Hepatocyte (in vitro differentiated cells): Measurements from ENCODE around the gene NDST3. TPM values are rescaled to one million over a fixed set of nuclear protein-coding genes. Genes with fewer than 3 reads are reported as not detected.

Experiments
- DNase-seq: peaks from one replicate; pipeline ENCODE4 v3.0.0-alpha.2; 2016; ENCODE audit warnings: low spot score
- H2AFZ ChIP-seq: fragments of 200-600 bp; sonication (generic); 2 replicates; pipeline ENCODE4 v1.6.0; 2016; ENCODE audit warnings: antibody characterized with exemption, mild to moderate bottlenecking
- H3K27ac ChIP-seq: fragments of 200-600 bp; sonication (generic); 2 replicates; pipeline ENCODE4 v1.5.1; 2016; ENCODE audit warnings: mild to moderate bottlenecking
- H3K27me3 ChIP-seq: fragments of 200-600 bp; sonication (generic); 2 replicates; pipeline ENCODE4 v1.6.1; 2016
- H3K36me3 ChIP-seq: fragments of 200-600 bp; sonication (generic); replicated peaks from 2 replicates; pipeline ENCODE4 v1.5.1; 2016; ENCODE audit warnings: low read depth; ENCODE audit not compliant: insufficient read depth
- H3K4me1 ChIP-seq: fragments of 200-600 bp; sonication (generic); 2 replicates; pipeline ENCODE4 v1.5.1; 2016; ENCODE audit warnings: mild to moderate bottlenecking, moderate library complexity; ENCODE audit not compliant: insufficient read depth
- H3K4me2 ChIP-seq: fragments of 200-600 bp; sonication (generic); 2 replicates; pipeline ENCODE4 v1.6.0; 2016
- H3K4me3 ChIP-seq: fragments of 200-600 bp; sonication (generic); 2 replicates; pipeline ENCODE4 v1.5.1; 2016; ENCODE audit warnings: mild to moderate bottlenecking
- H3K79me2 ChIP-seq: fragments of 200-600 bp; sonication (generic); 2 replicates; pipeline ENCODE4 v1.6.0; 2017; ENCODE audit warnings: mild to moderate bottlenecking
- H3K9me2 ChIP-seq: fragments of 200-600 bp; sonication (generic); replicated peaks from 2 replicates; pipeline ENCODE4 v1.6.0; 2017; ENCODE audit warnings: mild to moderate bottlenecking; ENCODE audit not compliant: insufficient read depth
- H3K9me3 ChIP-seq: fragments of 200-600 bp; sonication (generic); 2 replicates; pipeline ENCODE4 v1.5.1; 2016; ENCODE audit warnings: low read depth, mild to moderate bottlenecking
- H4K20me1 ChIP-seq: fragments of 200-600 bp; sonication (generic); 2 replicates; pipeline ENCODE4 v1.6.0; 2016; ENCODE audit warnings: mild to moderate bottlenecking; ENCODE audit not compliant: insufficient read depth, poor library complexity, severe bottlenecking
- EZH2 ChIP-seq: fragments of 200-600 bp; sonication (generic); IDR thresholded peaks from 2 replicates; pipeline ENCODE4 v1.6.1; 2016; ENCODE audit warnings: antibody characterized with exemption, mild to moderate bottlenecking, borderline replicate concordance
- EZH2phosphoT487 ChIP-seq: fragments of 200-600 bp; sonication (generic); IDR thresholded peaks from one replicate; pipeline ENCODE4 v1.6.1; 2018; ENCODE audit warnings: antibody characterized with exemption, mild to moderate bottlenecking, low read depth, moderate library complexity; ENCODE audit not compliant: unreplicated experiment, severe bottlenecking
- WGBS: methylation state at CpG from one replicate; pipeline ENCODE4 v1.1.6; 2016; ENCODE audit warnings: low lambda C conversion rate; ENCODE audit errors: missing lambda C conversion rate; 5-methylcytosine and 5-hydroxymethylcytosine counted together
- polyA plus RNA-seq: library from polyadenylated mRNA; unstranded; fragments of >200 nt; fragmentation: Nextera tagmentation; extraction: Ambion mirVana; gene quantifications from 2 replicates; pipeline ENCODE4 v1.2.1, GENCODE V29; 2016
- total RNA-seq: library from RNA; depleted of rRNA; stranded (reverse); fragments of >200 nt; gene quantifications from 2 replicates; pipeline ENCODE4 v1.2.3, GENCODE V29; 2014
- TF ChIP-seq, protein P1 (sequence below): fragments of 200-600 bp; sonication (generic); IDR thresholded peaks from 2 replicates; pipeline ENCODE4 v1.5.1; 2016; ENCODE audit warnings: antibody characterized with exemption, mild to moderate bottlenecking; ENCODE audit not compliant: poor library complexity

Gene NDST3
- 1.3 and 1.7 TPM in 2 replicates for total RNA-seq
- polyA plus RNA-seq: 0.83 and 1.6 TPM in 2 replicates

DNA sequence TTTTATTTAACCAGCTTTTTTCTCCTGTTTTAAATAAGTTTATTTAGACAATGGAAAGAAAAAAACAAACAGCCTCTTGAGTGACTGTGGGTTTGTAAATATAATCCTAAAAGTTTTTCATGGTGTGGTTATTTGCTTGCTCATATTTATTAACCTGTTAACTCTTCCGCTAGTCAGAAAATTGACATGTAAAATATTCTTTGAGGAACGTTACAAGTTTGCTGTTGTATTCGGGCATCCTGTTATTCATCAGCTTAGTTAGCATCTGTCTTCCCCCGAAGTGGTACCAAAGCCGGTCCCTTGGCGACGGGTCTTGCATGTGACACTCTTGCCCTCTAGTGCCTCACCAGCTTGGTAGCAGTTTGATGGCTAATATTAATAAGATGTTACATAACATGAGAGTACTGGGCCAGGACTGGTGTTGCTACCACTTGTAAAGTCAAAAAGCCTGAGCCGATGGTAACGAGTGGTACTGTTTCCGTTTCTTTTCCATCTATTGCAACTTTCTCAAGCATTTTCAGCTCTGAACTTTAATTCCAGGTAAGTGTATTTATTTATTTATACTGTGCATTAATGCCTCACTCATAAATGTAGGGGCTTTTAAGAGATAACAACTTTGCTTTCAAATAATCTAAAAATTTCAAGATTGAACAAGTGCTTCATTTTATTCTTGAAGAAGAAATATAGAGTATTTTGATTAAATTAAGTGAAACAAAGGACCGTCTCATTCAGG, at the start of gene NDST3:
NDST3 (plus strand) TSS at position 434 of the 733 bp plus-strand sequence. CDS start 19,425 bp downstream, outside the sequence.
- DNase-seq: peak; percentile 79
- no peaks in the 10 kb centered on the region for H3K9me2 ChIP-seq
- peak within 1 kb of the TSS; percentile 45 for H3K27ac ChIP-seq
- TF ChIP-seq, protein P1, sequence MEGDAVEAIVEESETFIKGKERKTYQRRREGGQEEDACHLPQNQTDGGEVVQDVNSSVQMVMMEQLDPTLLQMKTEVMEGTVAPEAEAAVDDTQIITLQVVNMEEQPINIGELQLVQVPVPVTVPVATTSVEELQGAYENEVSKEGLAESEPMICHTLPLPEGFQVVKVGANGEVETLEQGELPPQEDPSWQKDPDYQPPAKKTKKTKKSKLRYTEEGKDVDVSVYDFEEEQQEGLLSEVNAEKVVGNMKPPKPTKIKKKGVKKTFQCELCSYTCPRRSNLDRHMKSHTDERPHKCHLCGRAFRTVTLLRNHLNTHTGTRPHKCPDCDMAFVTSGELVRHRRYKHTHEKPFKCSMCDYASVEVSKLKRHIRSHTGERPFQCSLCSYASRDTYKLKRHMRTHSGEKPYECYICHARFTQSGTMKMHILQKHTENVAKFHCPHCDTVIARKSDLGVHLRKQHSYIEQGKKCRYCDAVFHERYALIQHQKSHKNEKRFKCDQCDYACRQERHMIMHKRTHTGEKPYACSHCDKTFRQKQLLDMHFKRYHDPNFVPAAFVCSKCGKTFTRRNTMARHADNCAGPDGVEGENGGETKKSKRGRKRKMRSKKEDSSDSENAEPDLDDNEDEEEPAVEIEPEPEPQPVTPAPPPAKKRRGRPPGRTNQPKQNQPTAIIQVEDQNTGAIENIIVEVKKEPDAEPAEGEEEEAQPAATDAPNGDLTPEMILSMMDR: peak; percentile 66
- TF ChIP-seq EZH2phosphoT487: no peak
- H3K36me3 ChIP-seq: no peaks in the 10 kb centered on the region
- no peaks in the 10 kb centered on the region for H3K9me3 ChIP-seq
- peak within 1 kb of the TSS; percentile 79 for H2AFZ ChIP-seq
- no peaks in the 10 kb centered on the region for H3K79me2 ChIP-seq
- peaks cover 28% of the 10 kb centered on the region for H3K27me3 ChIP-seq
- peak within 1 kb of the TSS; percentile 85 for H3K4me2 ChIP-seq
- peaks cover 3% of the 10 kb centered on the region for H3K4me1 ChIP-seq
- peak within 1 kb of the TSS; percentile 58 for H3K4me3 ChIP-seq
- no peaks in the 10 kb centered on the region for H4K20me1 ChIP-seq
- WGBS: 18% methylated on average over 11 of the region's 11 CpGs

- WGBS: 62% methylated on average over 2 of the region's 2 CpGs
- no peaks in the 10 kb centered on the region for H3K27me3 ChIP-seq
- no peak overlapping the region for H3K27ac ChIP-seq
- no peaks in the 10 kb centered on the region for H3K9me3 ChIP-seq
- no peaks in the 10 kb centered on the region for H4K20me1 ChIP-seq
- H3K36me3 ChIP-seq: no peaks in the 10 kb centered on the region
- no peak for TF ChIP-seq EZH2phosphoT487
- TF ChIP-seq, protein P1: no peak
- TF ChIP-seq EZH2: no peak
- H3K79me2 ChIP-seq: no peaks in the 10 kb centered on the region
- H3K4me1 ChIP-seq: no peaks in the 10 kb centered on the region
- no peak overlapping the region for H3K4me2 ChIP-seq
- no peak for DNase-seq
- no peak overlapping the region for H3K4me3 ChIP-seq
- no peak overlapping the region for H2AFZ ChIP-seq
- H3K9me2 ChIP-seq: no peaks in the 10 kb centered on the region
These were observed 48.0 kb upstream of the NDST3 start for GRCh38 chr4:117986321-117986720.

GRCh38 chr4:117987464-117987863, 46.8 kb upstream of the NDST3 start:
- TF ChIP-seq EZH2: no peak
- no peak for DNase-seq
- no peaks in the 10 kb centered on the region for H3K36me3 ChIP-seq
- H3K4me2 ChIP-seq: no peak overlapping the region
- H3K27ac ChIP-seq: no peak overlapping the region
- H3K9me2 ChIP-seq: no peaks in the 10 kb centered on the region
- H4K20me1 ChIP-seq: no peaks in the 10 kb centered on the region
- no peak overlapping the region for H2AFZ ChIP-seq
- 41% methylated on average over 1 of the region's 1 CpG for WGBS
- H3K9me3 ChIP-seq: no peaks in the 10 kb centered on the region
- no peak overlapping the region for H3K4me3 ChIP-seq
- H3K79me2 ChIP-seq: no peaks in the 10 kb centered on the region
- H3K27me3 ChIP-seq: no peaks in the 10 kb centered on the region
- H3K4me1 ChIP-seq: no peaks in the 10 kb centered on the region

GRCh38 chr4:117996891-117997290, 37.4 kb upstream of the NDST3 start:
- no peak for TF ChIP-seq EZH2
- TF ChIP-seq, protein P1: no peak
- no peak for TF ChIP-seq EZH2phosphoT487
- Histone ChIP-seq H3K4me2 (no peak overlapping the region), H3K9me2 (no peaks in the 10 kb centered on the region), H3K27me3 (no peaks in the 10 kb centered on the region), H3K79me2 (no peaks in the 10 kb centered on the region), H3K4me1 (no peaks in the 10 kb centered on the region), H4K20me1 (no peaks in the 10 kb centered on the region), H3K36me3 (no peaks in the 10 kb centered on the region), H3K27ac (no peak overlapping the region), H3K4me3 (no peak overlapping the region), H2AFZ (no peak overlapping the region), H3K9me3 (no peaks in the 10 kb centered on the region)
- 93% methylated on average over 2 of the region's 2 CpGs for WGBS
- no peak for DNase-seq
